Adrenal gland (tissue), 12 donors: ENCODE measurements around the gene FEM1B. TPM values are rescaled to one million over a fixed set of nuclear protein-coding genes. Genes with fewer than 3 reads are reported as not detected.

Experiments used
- DNase-seq, 7 donors: peaks; one replicate each; pipeline ENCODE4 v3.0.0-alpha.2; 2019 to 2020
- H3K27ac ChIP-seq, 5 donors: fragments of 200-600 bp; sonication (generic) in 4 of 5; 1 replicate in 3 of 5; 2 replicates in 2 of 5; pipeline versions ENCODE4 v1.5.1 to v1.8.0; 2016 to 2020; ENCODE audit warnings: mild to moderate bottlenecking in 1 of 5
- H3K27me3 ChIP-seq: fragments of 200-600 bp; 2 replicates; pipeline ENCODE4 v1.8.0; 2021
- H3K36me3 ChIP-seq, 2 donors: fragments of 200-600 bp; replicated peaks in 1 of 2; 1 replicate in 1 of 2; 2 replicates in 1 of 2; pipeline versions ENCODE4 v1.5.1 to v1.8.0; 2018 to 2022
- H3K4me1 ChIP-seq, 2 donors: fragments of 200-600 bp; replicated peaks in 1 of 2; 1 replicate in 1 of 2; 2 replicates in 1 of 2; pipeline versions ENCODE4 v1.5.1 to v1.8.0; 2018 to 2021
- H3K4me3 ChIP-seq, 4 donors: fragments of 200-600 bp; sonication (generic) in 3 of 4; one replicate each; pipeline ENCODE4 v1.5.1; 2016 to 2018
- H3K9me3 ChIP-seq, 3 donors: fragments of 200-600 bp; sonication (generic) in 1 of 3; replicated peaks in 1 of 3; 1 replicate in 2 of 3; 2 replicates in 1 of 3; pipeline versions ENCODE4 v1.5.1 to v1.8.0; 2016 to 2021
- CTCF ChIP-seq, 6 experiments: fragments of 450-650 bp in 4 of 6; fragments of 200-600 bp in 2 of 6; sonication (generic) in 1 of 6; IDR thresholded peaks; 1 replicate in 5 of 6; 2 replicates in 1 of 6; pipeline versions ENCODE4 v1.5.1 to v1.8.0; 2016 to 2021; ENCODE audit warnings: antibody characterized with exemption in 6 of 6, mild to moderate bottlenecking in 2 of 6, moderate library complexity in 1 of 6
- POLR2A ChIP-seq, 2 donors: fragments of 450-650 bp; IDR thresholded peaks; one replicate each; pipeline ENCODE4 v1.6.1; 2017; ENCODE audit warnings: antibody characterized with exemption in 2 of 2, mild to moderate bottlenecking in 2 of 2, moderate library complexity in 1 of 2
- whole genome bisulfite sequencing, 4 donors: extraction: QIAGEN DNeasy Blood & Tissue Kit in 2 of 4; methylation state at CpG; one replicate each; pipeline versions ENCODE4 v1.1.5 to v1.1.7; 2013 to 2017; 5-methylcytosine and 5-hydroxymethylcytosine counted together
- intact Hi-C, 2 donors: fragments of 100-400 bp; cut with DNase I; formaldehyde crosslinking; loops; one replicate each; pipeline versions ENCODE4 v1.14.1 to v1.15.0; 2022 to 2023
- polyA plus RNA-seq, 3 donors: library from polyadenylated mRNA; stranded (reverse); fragments of 200-250 nt in 2 of 3; fragments of 350-450 nt in 1 of 3; fragmentation: Illumina TruSeq in 1 of 3; extraction: RNeasy Lipid Tissue Mini Kit (QIAGEN cat#74804) in 1 of 3; gene quantifications; one replicate each; pipeline ENCODE4 v1.2.3, GENCODE V29; 2013 to 2014
- total RNA-seq, 9 donors: library from RNA; depleted of rRNA in 4 of 9; stranded (reverse); fragments of >200 nt in 4 of 9; fragments of 120-200 nt in 1 of 9; fragmentation: NEBNext Ultra II Directional in 1 of 9; extraction: Animal tissue kit (Norgen Biotek cat#: 25700) in 1 of 9; gene quantifications; one replicate each; pipeline versions ENCODE4 v1.1.0 to v1.2.4, GENCODE V29; 2013 to 2023
- donor health status: healthy with polysubstance abuse.
- donor health status: Bipolar disorder and iron deficiency.
- donor health status: DM: yes; HTN: yes; CAD: no.
- donor health status: DM: no; HTN: no; CAD: no.
- donor health status: DM: no; HTN: no; CAD: no.
- donor health status: DM: yes; HTN: yes; CAD: no.

FEM1B gene
- total and polyA plus RNA-seq, 12 donors: 7.0 to 61.5 (median 42.7) TPM

GRCh38 chr15:68292157-68292781, 14.7 kb downstream of the FEM1B start:
- Histone ChIP-seq H3K36me3 (peaks cover 0 to 24% of the 10 kb centered on the region in 2 donors), H3K4me1 (peaks cover 6 to 54% of the 10 kb centered on the region in 2 donors), H3K27me3 (no peaks in the 10 kb centered on the region), H3K9me3 (no peaks in the 10 kb centered on the region), H3K4me3 (no peak overlapping the region), H3K27ac (peak overlapping the region in 1 of 5 donors; percentile 9)
- TF ChIP-seq POLR2A (IDR thresholded peaks at IDR 0.05) (no peak), CTCF (IDR thresholded peaks at IDR 0.05) (no peak)
- intact Hi-C loops: no loop called here
- DNase-seq: no peak

- peaks cover 6 to 57% of the 10 kb centered on the region in 2 donors for H3K4me1 ChIP-seq
- H3K27ac ChIP-seq: peak overlapping the region in 1 of 5 donors; percentile 9
- H3K36me3 ChIP-seq: peaks cover 0 to 24% of the 10 kb centered on the region in 2 donors
- TF ChIP-seq POLR2A (IDR thresholded peaks at IDR 0.05) (no peak), CTCF (IDR thresholded peaks at IDR 0.05) (no peak)
- no peaks in the 10 kb centered on the region for H3K9me3 ChIP-seq
- no peaks in the 10 kb centered on the region for H3K27me3 ChIP-seq
- intact Hi-C loops: no loop called here
- H3K4me3 ChIP-seq: no peak overlapping the region
- DNase-seq: no peak
Observed at GRCh38 chr15:68292967-68293366, 15.4 kb downstream of the FEM1B start.

- intact Hi-C loops: no loop called here
- 39 to 50% (median 46%) methylated on average over 4 of the region's 4 CpGs for WGBS, 4 donors
- H3K4me3 ChIP-seq: no peak overlapping the region
- H3K4me1 ChIP-seq: peaks cover 6 to 65% of the 10 kb centered on the region in 2 donors
- no peaks in the 10 kb centered on the region for H3K27me3 ChIP-seq
- DNase-seq: peak in 1 of 7 donors; percentile 7
- TF ChIP-seq POLR2A (IDR thresholded peaks at IDR 0.05): no peak
- no peak for TF ChIP-seq CTCF (IDR thresholded peaks at IDR 0.05)
- peaks cover 0 to 17% of the 10 kb centered on the region in 2 donors for H3K36me3 ChIP-seq
- H3K9me3 ChIP-seq: no peaks in the 10 kb centered on the region
- H3K27ac ChIP-seq: no peak overlapping the region
Observed at GRCh38 chr15:68295014-68295805, 17.7 kb downstream of the FEM1B start.

GRCh38 chr15:68298336-68298735, 20.8 kb downstream of the FEM1B start:
- H3K9me3 ChIP-seq: no peaks in the 10 kb centered on the region
- TF ChIP-seq POLR2A (IDR thresholded peaks at IDR 0.05) (no peak), CTCF (IDR thresholded peaks at IDR 0.05) (no peak)
- H3K4me3 ChIP-seq: peak overlapping the region in 1 of 4 donors; percentile 49
- DNase-seq: peak in 3 of 7 donors; percentile 11 to 47 (median 14)
- peak overlapping the region in 2 of 5 donors; percentile 55 to 77 for H3K27ac ChIP-seq
- 84 to 92% (median 87%) methylated on average over 3 of the region's 3 CpGs for WGBS, 4 donors
- intact Hi-C loops: no loop called here
- H3K36me3 ChIP-seq: no peaks in the 10 kb centered on the region
- H3K4me1 ChIP-seq: peaks cover 6 to 51% of the 10 kb centered on the region in 2 donors
- no peaks in the 10 kb centered on the region for H3K27me3 ChIP-seq
